T47D (cell line): ENCODE results near the gene HIVEP3.
A peak's percentile ranks its signal among the peaks of the same experiment; 100 is the strongest.

Experiments used
- DNase-seq, 2 experiments: peaks; one replicate each; pipeline versions ENCODE4 v3.0.0 to v3.0.0-alpha.2; 2011 to 2012; ENCODE audit warnings: low read depth in 1 of 2, low spot score in 1 of 2
- JUND ChIP-seq: IDR thresholded peaks from 2 replicates; pipeline ENCODE4 v1.6.1; 2012; ENCODE audit warnings: low read depth
- in situ Hi-C: cut with HindIII; loops from 2 replicates; pipeline ENCODE4 v1.10.0; 2016; ENCODE audit warnings: low sequenced_read_pairs, low pct_unique_long_range_greater_than_20kb

Gene HIVEP3

GRCh38 chr1:41524676-41525675 lies 393.7 kb downstream of the HIVEP3 start:
- in situ Hi-C loops, result no loop called here
- no peak for TF ChIP-seq JUND
- DNase-seq, result no peak

DNA sequence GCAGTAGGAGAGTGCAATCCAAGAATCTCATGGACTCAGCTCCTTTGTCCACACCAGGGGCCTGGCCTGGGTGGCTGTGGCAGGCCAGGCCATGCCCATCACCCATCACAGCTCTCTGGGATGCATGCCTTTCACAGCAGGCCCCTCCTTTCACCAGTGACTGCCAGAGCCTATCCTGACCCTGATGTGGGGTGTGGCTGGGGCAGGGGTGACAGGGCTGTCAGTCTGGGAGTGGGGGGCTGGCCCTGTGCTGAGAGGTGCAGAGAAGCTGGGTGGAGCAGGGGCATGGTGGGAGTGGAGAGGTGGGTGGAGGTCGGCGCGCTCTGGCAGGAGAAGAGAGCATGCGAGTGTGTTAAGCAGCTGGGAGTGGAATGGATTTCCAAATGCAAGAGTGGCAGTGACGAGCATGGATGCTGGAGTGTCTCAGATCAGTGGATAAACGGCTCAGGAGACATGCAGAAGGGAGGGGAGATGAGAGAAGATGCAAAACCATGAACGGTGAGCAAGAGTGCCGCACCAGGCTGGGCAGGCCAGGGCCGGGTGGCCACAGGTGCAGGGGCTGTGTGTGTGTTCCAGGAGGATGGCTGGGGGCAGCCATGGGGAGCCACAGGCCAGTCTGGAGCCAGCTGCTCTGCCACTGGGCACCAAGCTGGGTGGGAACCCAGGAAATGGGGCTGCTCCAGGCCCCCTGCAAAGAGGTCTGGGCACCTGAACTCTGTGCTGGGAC lies 394.6 kb downstream of the HIVEP3 start:
- DNase-seq, result no peak
- no peak for TF ChIP-seq JUND
- in situ Hi-C loops, result no loop called here

GRCh38 chr1:41523071-41523470 lies 395.7 kb downstream of the HIVEP3 start:
- no peak for DNase-seq
- in situ Hi-C loops, result no loop called here
- no peak for TF ChIP-seq JUND

DNA sequence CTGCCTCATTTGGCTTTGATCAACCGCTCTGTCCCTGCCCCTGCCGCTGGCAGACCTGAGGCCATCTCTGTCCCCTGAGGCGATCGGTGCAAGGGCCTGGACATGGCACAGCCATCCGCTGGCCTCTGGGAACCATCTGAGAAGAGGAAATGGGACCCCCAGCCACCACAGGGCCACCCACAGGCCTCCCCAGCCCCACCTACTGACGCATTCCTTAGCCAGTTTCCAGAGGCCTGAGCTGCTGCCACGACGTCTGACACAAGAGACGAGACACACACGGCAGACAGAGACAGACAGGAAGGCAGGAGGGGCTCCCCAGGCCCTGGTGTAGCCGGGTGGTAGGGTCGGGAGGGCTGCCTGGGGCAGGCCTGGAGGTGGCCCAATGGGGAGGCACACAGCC lies 397.0 kb downstream of the HIVEP3 start:
- in situ Hi-C loops, result no loop called here
- no peak for DNase-seq
- no peak for TF ChIP-seq JUND

- in situ Hi-C loops, result no loop called here
- TF ChIP-seq JUND, result no peak
- DNase-seq, result no peak
Measured at GRCh38 chr1:41520951-41521752, 397.6 kb downstream of the HIVEP3 start.

- DNase-seq, result no peak
- in situ Hi-C loops, result no loop called here
- TF ChIP-seq JUND, result no peak
Measured at GRCh38 chr1:41519667-41520066, 399.1 kb downstream of the HIVEP3 start.

- TF ChIP-seq JUND, result no peak
- DNase-seq, result no peak
- in situ Hi-C loops, result no loop called here
Measured at GRCh38 chr1:41518471-41518870, 400.3 kb downstream of the HIVEP3 start.

DNA sequence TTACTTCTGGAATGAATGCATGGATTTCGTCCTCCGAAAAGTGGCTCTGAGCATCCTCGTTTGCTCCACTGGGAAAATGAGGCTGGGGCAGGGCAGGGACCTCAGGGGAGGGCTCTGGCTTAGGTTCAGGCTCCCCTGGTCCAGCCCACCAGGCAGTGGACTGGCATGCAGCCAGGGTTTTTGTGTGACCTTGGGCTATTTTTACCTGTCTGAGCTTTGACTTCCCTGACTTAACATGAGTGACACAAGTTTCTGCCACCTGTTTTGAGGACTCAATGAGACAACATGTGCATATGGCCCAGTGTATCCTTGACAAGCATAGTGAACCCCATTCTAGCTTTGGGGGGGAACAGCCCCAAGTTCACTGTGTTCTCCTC lies 401.7 kb downstream of the HIVEP3 start:
- no peak for TF ChIP-seq JUND
- in situ Hi-C loops, result no loop called here
- DNase-seq, result no peak

DNA sequence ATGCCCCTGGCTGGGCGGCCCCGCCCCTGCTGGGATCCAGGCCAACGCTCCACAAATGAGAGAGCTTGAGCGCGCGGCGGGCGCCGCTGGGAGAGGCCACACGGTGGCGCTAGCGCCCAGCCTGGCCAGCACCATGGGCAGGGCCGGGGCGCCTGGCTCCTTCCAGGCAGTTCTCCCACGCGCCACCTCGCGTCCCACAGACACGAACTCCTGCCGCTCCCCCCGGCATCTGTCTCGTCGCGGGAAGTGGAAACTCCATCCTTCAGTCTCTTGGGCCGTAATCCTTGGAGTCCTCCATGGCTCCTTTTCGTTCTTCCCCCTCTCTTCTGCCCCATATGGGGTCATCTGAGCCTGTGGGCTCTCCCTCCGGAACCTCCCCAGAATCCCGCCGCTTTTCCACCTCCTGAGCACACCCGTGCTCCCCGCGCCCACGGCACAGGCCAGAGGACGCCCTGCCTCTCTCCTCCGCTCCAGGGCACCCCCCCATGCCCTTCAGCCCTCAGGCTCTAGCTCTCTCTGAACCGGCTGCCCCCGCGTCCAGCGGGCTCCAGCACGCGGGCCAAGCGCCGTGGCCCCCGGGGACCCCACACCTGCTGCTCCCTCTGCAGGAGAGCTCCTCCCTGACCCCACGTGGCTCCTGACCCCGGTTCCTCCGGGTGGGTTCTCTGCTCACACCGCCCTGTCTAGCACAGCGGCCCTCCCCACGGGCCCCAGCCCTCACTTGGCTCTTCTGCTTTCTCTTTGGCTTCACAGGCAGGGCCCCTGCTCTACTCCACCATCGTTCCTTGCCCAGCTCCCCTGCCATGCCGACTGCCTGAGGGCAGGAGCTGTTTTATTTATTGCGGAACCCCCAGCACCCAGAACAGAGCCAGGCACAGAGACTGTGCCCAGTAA lies 402.3 kb downstream of the HIVEP3 start:
- no peak for TF ChIP-seq JUND
- in situ Hi-C loops, result no loop called here
- peak; percentile 82 to 87 for DNase-seq

- TF ChIP-seq JUND, result no peak
- in situ Hi-C loops, result no loop called here
Measured at GRCh38 chr1:41515778-41516167, 402.9 kb downstream of the HIVEP3 start.

GRCh38 chr1:41515131-41515678 lies 403.5 kb downstream of the HIVEP3 start:
- TF ChIP-seq JUND, result no peak
- DNase-seq, result peak; percentile 59 to 95
- in situ Hi-C loops, result no loop called here

More at GRCh38 chr1:41515778-41516167, 402.9 kb downstream of the HIVEP3 start:
- DNase-seq, result no peak

- peak in 1 of 2 experiments; percentile 65 for DNase-seq
- TF ChIP-seq JUND, result no peak
- in situ Hi-C loops, result no loop called here
Measured at GRCh38 chr1:41514381-41514780, 404.3 kb downstream of the HIVEP3 start.
